Neural progenitor cell (in vitro differentiated cells): ENCODE data around the gene MAP3K3. TPM values are rescaled to one million over a fixed set of nuclear protein-coding genes. Genes with fewer than 3 reads are reported as not detected.

Experiments
- DNase-seq: peaks from one replicate; pipeline ENCODE4 v3.0.0-alpha.2; 2016; ENCODE audit warnings: low spot score
- H2AFZ ChIP-seq: fragments of 200-600 bp; sonication (generic); replicated peaks from 2 replicates; pipeline ENCODE4 v1.6.1; 2016; ENCODE audit warnings: antibody characterized with exemption
- H3F3A ChIP-seq: fragments of 200-600 bp; sonication (generic); 2 replicates; pipeline ENCODE4 v1.6.1; 2016; ENCODE audit warnings: antibody characterized with exemption, low read depth
- H3K27ac ChIP-seq: fragments of 200-600 bp; sonication (generic); 2 replicates; pipeline ENCODE4 v1.5.1; 2016; ENCODE audit warnings: mild to moderate bottlenecking
- H3K27me3 ChIP-seq: fragments of 200-600 bp; sonication (generic); 2 replicates; pipeline ENCODE4 v1.6.1; 2016; ENCODE audit warnings: mild to moderate bottlenecking, moderate library complexity
- H3K36me3 ChIP-seq: fragments of 200-600 bp; sonication (generic); 2 replicates; pipeline ENCODE4 v1.5.1; 2016
- H3K4me1 ChIP-seq: fragments of 200-600 bp; sonication (generic); 2 replicates; pipeline ENCODE4 v1.6.1; 2016; ENCODE audit warnings: mixed run types
- H3K4me2 ChIP-seq: fragments of 200-600 bp; sonication (generic); 2 replicates; pipeline ENCODE4 v1.6.1; 2016
- H3K4me3 ChIP-seq: fragments of 200-600 bp; sonication (generic); 2 replicates; pipeline ENCODE4 v1.5.1; 2016
- H3K79me2 ChIP-seq: fragments of 200-600 bp; sonication (generic); 2 replicates; pipeline ENCODE4 v1.6.1; 2016; ENCODE audit warnings: low read depth
- H3K9ac ChIP-seq: fragments of 200-600 bp; sonication (generic); 2 replicates; pipeline ENCODE4 v1.6.1; 2016
- H3K9me3 ChIP-seq: fragments of 200-600 bp; sonication (generic); 2 replicates; pipeline ENCODE4 v1.5.1; 2016; ENCODE audit warnings: low read depth
- H4K20me1 ChIP-seq: fragments of 200-600 bp; sonication (generic); 2 replicates; pipeline ENCODE4 v1.6.1; 2016; ENCODE audit warnings: low read depth
- H3K27ac Mint-ChIP-seq: 3 replicates; pipeline ENCODE4 v1.8.0; 2021; ENCODE audit warnings: mixed read lengths
- H3K27me3 Mint-ChIP-seq: 2 replicates; pipeline ENCODE4 v1.8.0; 2022; ENCODE audit warnings: low read depth, mild to moderate bottlenecking, inconsistent platforms, moderate library complexity, mixed read lengths; ENCODE audit not compliant: insufficient read depth
- H3K36me3 Mint-ChIP-seq: 3 replicates; pipeline ENCODE4 v1.8.0; 2021; ENCODE audit warnings: mixed read lengths
- H3K4me1 Mint-ChIP-seq: 3 replicates; pipeline ENCODE4 v1.8.0; 2021; ENCODE audit warnings: mixed read lengths
- H3K4me3 Mint-ChIP-seq: 3 replicates; pipeline ENCODE4 v1.8.0; 2021; ENCODE audit warnings: mild to moderate bottlenecking, moderate library complexity, mixed read lengths
- H3K9me3 Mint-ChIP-seq: 3 replicates; pipeline ENCODE4 v1.8.0; 2020; ENCODE audit warnings: mixed read lengths
- EZH2 ChIP-seq: fragments of 200-600 bp; sonication (generic); IDR thresholded peaks from 2 replicates; pipeline ENCODE4 v1.6.1; 2017; ENCODE audit warnings: antibody characterized with exemption, mild to moderate bottlenecking, moderate library complexity
- EZH2phosphoT487 ChIP-seq: fragments of 200-600 bp; sonication (generic); IDR thresholded peaks from 2 replicates; pipeline ENCODE4 v1.6.1; 2017; ENCODE audit warnings: antibody characterized with exemption
- total RNA-seq: library from RNA; depleted of rRNA; stranded (reverse); fragments of >200 nt; gene quantifications from 2 replicates; pipeline ENCODE4 v1.2.3, GENCODE V29; 2015; ENCODE audit warnings: low replicate concordance
- TF ChIP-seq, protein P1 (sequence below): fragments of 200-600 bp; sonication (generic); IDR thresholded peaks from 2 replicates; pipeline ENCODE4 v1.5.1; 2017; ENCODE audit warnings: antibody characterized with exemption, mild to moderate bottlenecking

The MAP3K3 gene
- total RNA-seq, 1 donor from 2014 or later: 21.6 TPM

DNA sequence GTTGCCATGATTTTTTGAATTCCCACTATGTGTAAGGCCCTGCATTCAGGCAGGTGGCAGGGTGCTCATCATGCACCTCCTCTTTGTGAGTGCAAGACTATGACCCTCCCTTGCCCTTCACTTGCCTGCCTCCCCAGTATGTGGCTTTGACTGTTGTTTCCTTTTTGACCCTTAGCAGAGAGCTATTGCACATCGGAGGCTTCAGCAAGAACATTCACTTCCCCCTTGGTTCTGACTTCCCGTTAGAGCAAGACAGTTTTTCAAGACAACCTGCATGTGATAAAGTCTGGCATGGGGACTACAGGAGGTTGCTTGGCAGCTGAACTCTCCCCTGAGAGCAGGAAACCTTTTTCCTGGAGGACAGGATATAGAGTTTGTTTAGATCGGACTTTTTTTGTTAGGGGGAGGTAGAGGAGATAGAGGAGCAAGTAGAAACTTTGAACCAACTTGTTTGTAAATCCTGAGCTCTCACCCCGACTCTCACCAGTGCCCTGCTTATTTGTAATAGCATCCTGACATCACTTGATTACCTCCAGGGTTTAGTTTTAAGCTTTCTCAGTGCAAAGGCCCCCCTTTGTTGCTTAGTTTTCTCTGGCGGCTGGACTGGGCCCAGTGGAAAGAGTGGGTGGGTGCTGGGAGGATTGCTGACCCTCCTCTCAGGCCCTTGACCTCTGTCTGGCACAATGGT lies 43.5 kb downstream of the MAP3K3 start:
- H3K4me3 ChIP-seq: no peak overlapping the region
- peaks cover 3% of the 10 kb centered on the region for H3K27me3 Mint-ChIP-seq
- no peaks in the 10 kb centered on the region for H3K4me1 ChIP-seq
- H3K9me3 ChIP-seq: no peaks in the 10 kb centered on the region
- no peaks in the 10 kb centered on the region for H3K27me3 ChIP-seq
- no peak for DNase-seq
- H3K4me3 Mint-ChIP-seq: no peak overlapping the region
- no peaks in the 10 kb centered on the region for H4K20me1 ChIP-seq
- H3K79me2 ChIP-seq: no peaks in the 10 kb centered on the region
- H3K9ac ChIP-seq: no peak overlapping the region
- H3K27ac ChIP-seq: no peak overlapping the region
- H3K36me3 ChIP-seq: peaks cover 4% of the 10 kb centered on the region
- no peak overlapping the region for H2AFZ ChIP-seq
- H3K36me3 Mint-ChIP-seq: peaks cover 23% of the 10 kb centered on the region
- H3K27ac Mint-ChIP-seq: no peak overlapping the region
- no peaks in the 10 kb centered on the region for H3K4me1 Mint-ChIP-seq
- H3K4me2 ChIP-seq: no peak overlapping the region
- TF ChIP-seq, protein P1, sequence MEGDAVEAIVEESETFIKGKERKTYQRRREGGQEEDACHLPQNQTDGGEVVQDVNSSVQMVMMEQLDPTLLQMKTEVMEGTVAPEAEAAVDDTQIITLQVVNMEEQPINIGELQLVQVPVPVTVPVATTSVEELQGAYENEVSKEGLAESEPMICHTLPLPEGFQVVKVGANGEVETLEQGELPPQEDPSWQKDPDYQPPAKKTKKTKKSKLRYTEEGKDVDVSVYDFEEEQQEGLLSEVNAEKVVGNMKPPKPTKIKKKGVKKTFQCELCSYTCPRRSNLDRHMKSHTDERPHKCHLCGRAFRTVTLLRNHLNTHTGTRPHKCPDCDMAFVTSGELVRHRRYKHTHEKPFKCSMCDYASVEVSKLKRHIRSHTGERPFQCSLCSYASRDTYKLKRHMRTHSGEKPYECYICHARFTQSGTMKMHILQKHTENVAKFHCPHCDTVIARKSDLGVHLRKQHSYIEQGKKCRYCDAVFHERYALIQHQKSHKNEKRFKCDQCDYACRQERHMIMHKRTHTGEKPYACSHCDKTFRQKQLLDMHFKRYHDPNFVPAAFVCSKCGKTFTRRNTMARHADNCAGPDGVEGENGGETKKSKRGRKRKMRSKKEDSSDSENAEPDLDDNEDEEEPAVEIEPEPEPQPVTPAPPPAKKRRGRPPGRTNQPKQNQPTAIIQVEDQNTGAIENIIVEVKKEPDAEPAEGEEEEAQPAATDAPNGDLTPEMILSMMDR: no peak
- no peak for TF ChIP-seq EZH2phosphoT487
- TF ChIP-seq EZH2: no peak
- no peaks in the 10 kb centered on the region for H3F3A ChIP-seq
- no peaks in the 10 kb centered on the region for H3K9me3 Mint-ChIP-seq

DNA sequence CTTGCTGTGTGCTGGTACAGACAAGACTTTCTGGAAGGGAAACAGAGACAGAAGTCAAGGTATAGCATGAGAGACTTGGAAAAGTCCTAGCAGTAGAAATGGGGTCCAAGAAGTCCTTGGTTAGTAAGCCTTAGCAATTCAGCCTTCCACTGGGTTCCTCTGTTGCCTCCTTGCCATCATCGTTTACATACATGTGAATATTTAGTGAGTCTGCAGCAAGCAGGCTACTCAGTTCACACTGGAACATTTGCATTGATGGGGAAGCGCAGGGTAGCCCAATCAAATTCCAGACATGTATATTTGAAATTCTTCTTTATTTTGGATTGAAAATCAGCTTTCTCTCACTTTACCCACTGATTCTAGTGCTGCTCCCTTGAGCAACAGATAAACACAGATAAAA lies 50.6 kb downstream of the MAP3K3 start:
- Histone ChIP-seq H4K20me1 (peaks cover 6% of the 10 kb centered on the region), H3K36me3 (no peaks in the 10 kb centered on the region), H3K27me3 (no peaks in the 10 kb centered on the region), H3F3A (peaks cover 3% of the 10 kb centered on the region), H2AFZ (no peak overlapping the region), H3K9ac (no peak overlapping the region), H3K79me2 (no peaks in the 10 kb centered on the region), H3K4me3 (no peak overlapping the region), H3K27ac (no peak overlapping the region), H3K9me3 (no peaks in the 10 kb centered on the region), H3K4me2 (no peak overlapping the region), H3K4me1 (peaks cover 9% of the 10 kb centered on the region)
- H3K9me3 Mint-ChIP-seq: no peaks in the 10 kb centered on the region
- no peak for DNase-seq
- H3K4me1 Mint-ChIP-seq: peaks cover 32% of the 10 kb centered on the region
- H3K4me3 Mint-ChIP-seq: no peak overlapping the region
- peaks cover 2% of the 10 kb centered on the region for H3K27me3 Mint-ChIP-seq
- H3K36me3 Mint-ChIP-seq: peaks cover 16% of the 10 kb centered on the region
- no peak overlapping the region for H3K27ac Mint-ChIP-seq
- TF ChIP-seq EZH2 (no peak), EZH2phosphoT487 (no peak)
- TF ChIP-seq, protein P1: no peak

- H4K20me1 ChIP-seq: peaks cover 6% of the 10 kb centered on the region
- DNase-seq: no peak
- no peaks in the 10 kb centered on the region for H3K9me3 ChIP-seq
- no peak overlapping the region for H3K9ac ChIP-seq
- no peaks in the 10 kb centered on the region for H3K27me3 ChIP-seq
- Mint-ChIP-seq H3K27me3 (peaks cover 4% of the 10 kb centered on the region), H3K36me3 (peaks cover 18% of the 10 kb centered on the region), H3K4me3 (peak overlapping the region; percentile 30), H3K9me3 (no peaks in the 10 kb centered on the region), H3K4me1 (peaks cover 32% of the 10 kb centered on the region), H3K27ac (no peak overlapping the region)
- no peaks in the 10 kb centered on the region for H3K79me2 ChIP-seq
- no peak overlapping the region for H2AFZ ChIP-seq
- TF ChIP-seq, protein P1: no peak
- no peak for TF ChIP-seq EZH2
- no peak for TF ChIP-seq EZH2phosphoT487
- no peak overlapping the region for H3K4me3 ChIP-seq
- H3K27ac ChIP-seq: no peak overlapping the region
- peaks cover 3% of the 10 kb centered on the region for H3F3A ChIP-seq
- no peak overlapping the region for H3K4me2 ChIP-seq
- H3K4me1 ChIP-seq: peaks cover 9% of the 10 kb centered on the region
- H3K36me3 ChIP-seq: no peaks in the 10 kb centered on the region
Measured at GRCh38 chr17:63675231-63675606, 53.0 kb downstream of the MAP3K3 start.
